T-cell (primary cell): ENCODE data around the gene NCAPD2. TPM values are rescaled to one million over a fixed set of nuclear protein-coding genes. Genes with fewer than 3 reads are reported as not detected.
"Not testable (repeated sequence)": the region's sequence is repeated elsewhere in the genome, so short reads cannot be mapped to it uniquely, and the experiment has no call there.

ENCODE experiments used
- ATAC-seq, 4 experiments: fragments of 200-7000 bp in 3 of 4; fragments of 150-1000 bp in 1 of 4; cut with Tn5 transposase; replicated peaks in 1 of 4; 1 replicate in 3 of 4; 2 replicates in 1 of 4; pipeline ENCODE4 v1.10.0; 2021; ENCODE audit warnings: moderate library complexity in 3 of 4, mild to moderate bottlenecking in 2 of 4, moderate number of reproducible peaks in 1 of 4
- CTCF ChIA-PET, 2 donors: fragments of 300-600 bp; sonication (Branson Sonifier 250); formaldehyde crosslinking; loops; one replicate each; lab custom pipeline; 2022; ENCODE audit warnings: antibody characterized with exemption in 2 of 2; lab: Charles Lee
- POLR2A ChIA-PET, 2 donors: fragments of 300-600 bp; sonication (Branson Sonifier 250); formaldehyde crosslinking; loops; one replicate each; lab custom pipeline; 2022; ENCODE audit warnings: antibody characterized with exemption in 2 of 2; lab: Charles Lee
- DNase-seq, 35 experiments: peaks; one replicate each; pipeline versions ENCODE4 v3.0.0 to v3.0.0-alpha.2; 2013 to 2023
- H3K27ac ChIP-seq: one replicate; pipeline ENCODE4 v1.5.1; 2013; ENCODE audit warnings: low read length
- H3K27me3 ChIP-seq, 2 experiments: replicated peaks in 1 of 2; 1 replicate in 1 of 2; 2 replicates in 1 of 2; pipeline versions ENCODE4 v1.6.1 to v1.7.0; 2013; ENCODE audit warnings: low read length in 1 of 2, mixed read lengths in 1 of 2; ENCODE audit not compliant: control insufficient read depth in 2 of 2, insufficient read depth in 2 of 2; ENCODE audit errors: extremely low read depth in 1 of 2
- H3K36me3 ChIP-seq, 2 donors: 1 replicate in 1 of 2; 2 replicates in 1 of 2; pipeline versions ENCODE4 v1.6.1 to v1.7.0; 2013; ENCODE audit warnings: low read length in 1 of 2; ENCODE audit not compliant: control insufficient read depth in 2 of 2, insufficient read depth in 1 of 2; ENCODE audit errors: extremely low read depth in 1 of 2
- H3K4me1 ChIP-seq, 2 experiments: 1 replicate in 1 of 2; 2 replicates in 1 of 2; pipeline versions ENCODE4 v1.6.1 to v1.7.0; 2013; ENCODE audit warnings: low read length in 2 of 2, mixed read lengths in 1 of 2; ENCODE audit not compliant: insufficient read depth in 2 of 2, control insufficient read depth in 1 of 2; ENCODE audit errors: extremely low read depth in 1 of 2
- H3K4me3 ChIP-seq, 2 donors: 1 replicate in 1 of 2; 2 replicates in 1 of 2; pipeline versions ENCODE4 v1.5.1 to v1.7.0; 2013; ENCODE audit warnings: mild to moderate bottlenecking in 2 of 2, low read length in 1 of 2, moderate library complexity in 1 of 2; ENCODE audit not compliant: control insufficient read depth in 1 of 2; ENCODE audit errors: extremely low read depth in 1 of 2
- H3K9me3 ChIP-seq: 2 replicates; pipeline ENCODE4 v1.7.0; 2013
- H3K27ac Mint-ChIP-seq, 2 donors: one replicate each; pipeline ENCODE4 v1.8.0; 2020 to 2021; ENCODE audit warnings: mild to moderate bottlenecking in 2 of 2, mixed read lengths in 2 of 2
- H3K27me3 Mint-ChIP-seq, 2 donors: one replicate each; pipeline ENCODE4 v1.8.0; 2021 to 2022; ENCODE audit warnings: mixed read lengths in 2 of 2
- H3K36me3 Mint-ChIP-seq: one replicate; pipeline ENCODE4 v1.8.0; 2021; ENCODE audit warnings: mixed read lengths
- H3K4me1 Mint-ChIP-seq, 3 donors: one replicate each; pipeline ENCODE4 v1.8.0; 2020 to 2022; ENCODE audit warnings: mixed read lengths in 3 of 3, mild to moderate bottlenecking in 1 of 3
- H3K4me3 Mint-ChIP-seq, 3 donors: one replicate each; pipeline ENCODE4 v1.8.0; 2020 to 2022; ENCODE audit warnings: mild to moderate bottlenecking in 3 of 3, mixed read lengths in 3 of 3, moderate library complexity in 3 of 3
- H3K9me3 Mint-ChIP-seq, 3 donors: one replicate each; pipeline ENCODE4 v1.8.0; 2020 to 2022; ENCODE audit warnings: mixed read lengths in 3 of 3
- WGBS: methylation state at CpG from one replicate; pipeline ENCODE4 v1.1.5; 2013; ENCODE audit warnings: missing lambda C conversion rate; ENCODE audit not compliant: insufficient coverage; 5-methylcytosine and 5-hydroxymethylcytosine counted together
- total RNA-seq, 35 experiments: library from RNA in 6 of 35; stranded (reverse) in 6 of 35; fragments of 120-200 nt in 1 of 35; gene quantifications; one replicate each; pipeline versions ENCODE4 v1.2.1 to v1.2.4 and lab custom pipeline; 2013 to 2026

The NCAPD2 gene
- total RNA-seq, 5 donors from 2014 or later (not counting 1 experiment from before 2014, with no cell fraction given): 32.8 to 43.8 (median 40.7) TPM

- H3K9me3 Mint-ChIP-seq, DNase-seq, H3K27me3 ChIP-seq, H3K4me1 ChIP-seq, ATAC-seq, H3K36me3 Mint-ChIP-seq, H3K4me3 ChIP-seq, H3K36me3 ChIP-seq, H3K27me3 Mint-ChIP-seq, H3K4me3 Mint-ChIP-seq, H3K9me3 ChIP-seq, H3K27ac Mint-ChIP-seq, CTCF ChIA-PET, H3K27ac ChIP-seq, H3K4me1 Mint-ChIP-seq: not testable (repeated sequence)
- POLR2A ChIA-PET: interaction anchor here (0.5 to 0.7 kb wide), 2 partner anchors 35 to 237 kb away, joined by 4 to 5 read pairs; no protein-coding TSS in a partner anchor
- 94% methylated on average over 33 of the region's 37 CpGs for WGBS
Observed at GRCh38 chr12:6477601-6478377, 16.1 kb upstream of the NCAPD2 start.

DNA sequence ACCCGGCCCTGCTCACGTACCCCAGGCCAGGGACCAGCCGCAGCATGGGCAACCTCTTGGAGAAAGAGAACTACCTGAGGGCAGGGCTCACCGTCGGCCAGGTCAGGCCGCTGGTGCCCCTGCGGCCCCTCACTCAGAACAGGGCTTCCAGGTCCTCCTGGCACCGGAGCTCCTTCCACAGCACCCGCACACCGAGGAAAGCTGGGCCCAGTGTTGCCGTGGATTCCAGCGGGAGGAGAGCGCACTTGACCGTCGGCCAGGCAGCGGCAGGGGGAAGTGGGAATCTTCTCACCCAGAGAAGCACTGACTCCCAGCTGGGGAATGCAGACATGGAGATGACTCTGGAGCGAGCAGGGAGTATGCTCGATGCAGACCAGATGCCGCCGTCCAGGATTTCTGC lies 15.5 kb upstream of the NCAPD2 start:
- H3K27me3 ChIP-seq: no peaks in the 10 kb centered on the region
- 88% methylated on average over 18 of the region's 20 CpGs for WGBS
- DNase-seq (no peak), ATAC-seq (no peak)
- CTCF ChIA-PET: interaction anchor here in 1 of 2 donors (0.5 kb wide), 1 partner anchor 13 kb away, joined by 4 read pairs; no protein-coding TSS in a partner anchor
- no peak overlapping the region for H3K27ac ChIP-seq
- no peaks in the 10 kb centered on the region for H3K27me3 Mint-ChIP-seq
- H3K9me3 ChIP-seq: no peaks in the 10 kb centered on the region
- no peak overlapping the region for H3K4me3 ChIP-seq
- no peaks in the 10 kb centered on the region for H3K4me1 Mint-ChIP-seq
- H3K27ac Mint-ChIP-seq: no peak overlapping the region
- H3K36me3 ChIP-seq: no peaks in the 10 kb centered on the region
- no peaks in the 10 kb centered on the region for H3K9me3 Mint-ChIP-seq
- no peak overlapping the region for H3K4me3 Mint-ChIP-seq
- no peaks in the 10 kb centered on the region for H3K36me3 Mint-ChIP-seq
- POLR2A ChIA-PET: no interaction called here
- no peaks in the 10 kb centered on the region for H3K4me1 ChIP-seq

GRCh38 chr12:6488240-6488639 lies 5.7 kb upstream of the NCAPD2 start:
- peaks cover 13 to 15% (median 14%) of the 10 kb centered on the region in 3 donors for H3K4me1 Mint-ChIP-seq

GRCh38 chr12:6489449-6489848 lies 4.5 kb upstream of the NCAPD2 start:
- 89% methylated on average over 4 of the region's 4 CpGs for WGBS
- ATAC-seq (no peak), DNase-seq (no peak)
- H3K4me3 Mint-ChIP-seq: no peak overlapping the region
- no peaks in the 10 kb centered on the region for H3K27me3 Mint-ChIP-seq
- POLR2A ChIA-PET: no interaction called here
- H3K27ac ChIP-seq: no peak overlapping the region
- H3K4me3 ChIP-seq: no peak overlapping the region
- no peak overlapping the region for H3K27ac Mint-ChIP-seq
- H3K4me1 ChIP-seq: peaks cover 8 to 14% of the 10 kb centered on the region in 2 experiments
- no peaks in the 10 kb centered on the region for H3K9me3 Mint-ChIP-seq
- H3K27me3 ChIP-seq: peaks cover 0 to 2% of the 10 kb centered on the region in 2 experiments
- H3K4me1 Mint-ChIP-seq: peaks cover 16 to 20% (median 18%) of the 10 kb centered on the region in 3 donors
- no peaks in the 10 kb centered on the region for H3K9me3 ChIP-seq
- H3K36me3 Mint-ChIP-seq: peaks cover 10% of the 10 kb centered on the region
- CTCF ChIA-PET: no interaction called here
- peaks cover 0 to 10% of the 10 kb centered on the region in 2 donors for H3K36me3 ChIP-seq

More at GRCh38 chr12:6488240-6488639, 5.7 kb upstream of the NCAPD2 start:
- no peak for ATAC-seq
- Mint-ChIP-seq H3K36me3 (peaks cover 10% of the 10 kb centered on the region), H3K4me3 (no peak overlapping the region), H3K27me3 (no peaks in the 10 kb centered on the region), H3K9me3 (no peaks in the 10 kb centered on the region), H3K27ac (no peak overlapping the region)
- Histone ChIP-seq H3K27me3 (peaks cover 0 to 2% of the 10 kb centered on the region in 2 experiments), H3K4me3 (no peak overlapping the region), H3K4me1 (peaks cover 5 to 10% of the 10 kb centered on the region in 2 experiments), H3K36me3 (peaks cover 0 to 10% of the 10 kb centered on the region in 2 donors), H3K9me3 (no peaks in the 10 kb centered on the region), H3K27ac (no peak overlapping the region)
- DNase-seq: no peak
- POLR2A ChIA-PET: interaction anchor here in 1 of 2 donors (0.7 kb wide), 1 partner anchor 17 kb away, joined by 4 read pairs; no protein-coding TSS in a partner anchor
- CTCF ChIA-PET: interaction anchor here (0.6 to 1.2 kb wide), 4 partner anchors 29 to 338 kb away, joined by 3 to 8 read pairs (median 4); no protein-coding TSS in a partner anchor
- no CpG with 5 or more reads among the region's 1 CpG for WGBS

DNA sequence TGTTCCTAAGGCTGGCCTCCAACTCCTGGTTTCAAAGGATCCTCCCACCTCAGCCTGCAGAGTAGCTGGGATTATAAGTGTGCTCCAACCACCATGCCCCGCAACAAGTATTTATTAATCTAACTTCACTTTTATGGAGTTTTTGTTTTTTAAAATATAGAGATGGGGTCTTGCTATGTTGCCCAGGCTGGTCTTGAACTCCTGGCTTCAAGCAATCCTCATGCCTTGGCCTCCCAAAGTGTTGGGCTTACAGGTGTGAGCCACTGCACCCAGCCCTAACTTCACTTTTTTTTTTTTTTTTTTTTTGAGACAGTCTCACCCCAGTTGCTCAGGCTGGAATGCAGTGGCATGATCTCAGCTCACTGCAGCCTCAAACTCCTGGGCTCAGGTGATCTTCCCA lies 3.2 kb upstream of the NCAPD2 start:
- POLR2A ChIA-PET: interaction anchor here (0.6 to 0.7 kb wide), 3 partner anchors 9 to 160 kb away, joined by 5 to 15 read pairs (median 13); no protein-coding TSS in a partner anchor
- peaks cover 20 to 23% of the 10 kb centered on the region in 2 experiments for H3K4me1 ChIP-seq
- CTCF ChIA-PET: interaction anchor here in 1 of 2 donors (0.7 to 1.7 kb wide), 2 partner anchors 10 to 45 kb away, joined by 3 to 4 read pairs; no protein-coding TSS in a partner anchor
- H3K36me3 Mint-ChIP-seq, ATAC-seq, H3K4me3 ChIP-seq, H3K9me3 ChIP-seq, H3K27ac ChIP-seq, H3K27me3 Mint-ChIP-seq, H3K27ac Mint-ChIP-seq, DNase-seq, H3K9me3 Mint-ChIP-seq, H3K4me3 Mint-ChIP-seq, H3K27me3 ChIP-seq: not testable (repeated sequence)
- no CpG with 5 or more reads among the region's 1 CpG for WGBS
- peaks cover 28 to 32% (median 30%) of the 10 kb centered on the region in 3 donors for H3K4me1 Mint-ChIP-seq
- peaks cover 0 to 14% of the 10 kb centered on the region in 2 donors for H3K36me3 ChIP-seq

- H3K36me3 Mint-ChIP-seq: peaks cover 14% of the 10 kb centered on the region
- peak within 1 kb of the TSS; percentile 93 to 97 (median 93) for H3K4me3 Mint-ChIP-seq
- peak within 1 kb of the TSS; percentile 88 for H3K27ac ChIP-seq
- 0% methylated on average over 25 of the region's 39 CpGs for WGBS
- H3K27me3 ChIP-seq: no peaks in the 10 kb centered on the region
- peaks cover 37 to 39% (median 38%) of the 10 kb centered on the region in 3 donors for H3K4me1 Mint-ChIP-seq
- DNase-seq (peak; percentile 82 to 97 (median 94)), ATAC-seq (peak; percentile 79 to 81 (median 80))
- no peaks in the 10 kb centered on the region for H3K27me3 Mint-ChIP-seq
- no peaks in the 10 kb centered on the region for H3K9me3 Mint-ChIP-seq
- ChIA-PET POLR2A (interaction anchor here (0.6 to 1.4 kb wide), 4 partner anchors 22 to 197 kb away, joined by 3 to 11 read pairs (median 4); partner anchors contain the start of genes VAMP1 (in 1 of the 2) and ZNF384 (in 1 of the 2)), CTCF (interaction anchor here in 1 of 2 donors (0.7 to 2.0 kb wide), 4 partner anchors 22 to 45 kb away, joined by 3 to 10 read pairs (median 4); partner anchors contain the start of gene VAMP1)
- H3K4me1 ChIP-seq: peaks cover 21 to 33% of the 10 kb centered on the region in 2 experiments
- peak within 1 kb of the TSS; percentile 91 to 98 for H3K27ac Mint-ChIP-seq
- H3K4me3 ChIP-seq: peak within 1 kb of the TSS; percentile 94 to 99
- H3K9me3 ChIP-seq: no peaks in the 10 kb centered on the region
- peaks cover 0 to 28% of the 10 kb centered on the region in 2 donors for H3K36me3 ChIP-seq
Observed at GRCh38 chr12:6492838-6493496, 935 bp upstream of the NCAPD2 start, which contains the start of gene MRPL51. Gene MRPL51, minus strand, starts transcription at chr12:6493262. Its CDS starts 126 bp downstream, at chr12:6493136.
